A549 (cell line): Measurements from ENCODE around the gene ABCC6. TPM values are rescaled to one million over a fixed set of nuclear protein-coding genes. Genes with fewer than 3 reads are reported as not detected.
"Not testable (repeated sequence)": the region's sequence is repeated elsewhere in the genome, so short reads cannot be mapped to it uniquely, and the experiment has no call there.

Experiments
- ATAC-seq, 2 experiments: fragments of 200-7000 bp in 1 of 2; fragments of >200 bp in 1 of 2; cut with Nextera tagmentation in 1 of 2; cut with Tn5 transposase in 1 of 2; 3 replicates each; pipeline versions ENCODE4 v1.8.0 to v1.9.1; 2018 to 2020; ENCODE audit warnings: mild to moderate bottlenecking in 1 of 2, moderate library complexity in 1 of 2
- CTCF ChIA-PET: fragments of 300-600 bp; sonication (Branson Sonifier 250); formaldehyde crosslinking; extraction: SDS; loops from one replicate; lab custom pipeline; 2021; ENCODE audit warnings: antibody characterized with exemption, inconsistent platforms; lab: Yijun Ruan, JAX
- POLR2A ChIA-PET: fragments of 350-600 bp; formaldehyde crosslinking; extraction: SDS; loops from one replicate; lab custom pipeline; 2021; ENCODE audit warnings: antibody characterized with exemption, inconsistent platforms; lab: Yijun Ruan, JAX
- DNase-seq, 2 experiments: peaks; one replicate each; pipeline versions ENCODE4 v3.0.0 to v3.0.0-alpha.2; 2011 to 2016; ENCODE audit warnings: low read depth in 1 of 2, low spot score in 1 of 2
- FAIRE-seq: peaks from 2 replicates; lab custom pipeline; 2011; peaks lifted over from hg19 to GRCh38; lab: Jason Lieb, UNC
- H3K27ac ChIP-seq, 2 experiments: fragments of >200 bp; sonication (Bioruptor Twin); formaldehyde crosslinking; 3 replicates each; pipeline ENCODE4 v1.5.1; 2016 to 2017
- H3K4me1 ChIP-seq: fragments of >200 bp; sonication (Bioruptor Twin); formaldehyde crosslinking; 3 replicates; pipeline ENCODE4 v1.6.1; 2016
- H3K4me2 ChIP-seq: fragments of >200 bp; sonication (Bioruptor Twin); formaldehyde crosslinking; 3 replicates; pipeline ENCODE4 v1.6.1; 2016
- H3K4me3 ChIP-seq: fragments of >200 bp; sonication (Bioruptor Twin); formaldehyde crosslinking; 3 replicates; pipeline ENCODE4 v1.5.1; 2016
- H3K9me3 ChIP-seq: fragments of >200 bp; sonication (Bioruptor Twin); formaldehyde crosslinking; 3 replicates; pipeline ENCODE4 v1.6.1; 2016
- WGBS: methylation state at CpG from one replicate; pipeline ENCODE4 v1.1.6; 2017; ENCODE audit errors: missing lambda C conversion rate; 5-methylcytosine and 5-hydroxymethylcytosine counted together
- polyA minus RNA-seq: library from RNA; depleted of rRNA, polyadenylated mRNA; stranded (reverse); fragments of >200 nt; gene quantifications from 2 replicates; pipeline ENCODE4 v1.2.3, GENCODE V29; 2011; rRNA and poly(A)+ RNA removed
- polyA plus RNA-seq, 4 experiments: library from polyadenylated mRNA; depleted of rRNA in 3 of 4; stranded (reverse); fragments of >200 nt; fragmentation: RNase III in 1 of 4; extraction: RNeasy Plus Mini Kit Qiagen cat#74134 plus additional on column Dnase treatment in 1 of 4; gene quantifications; 2 replicates in 3 of 4; 3 replicates in 1 of 4; pipeline ENCODE4 v1.2.3, GENCODE V29; 2011 to 2017

Gene ABCC6
- polyA plus RNA-seq (2011; rRNA removed) (5.0 and 6.1 TPM in 2 replicates), polyA plus RNA-seq (2017; fragmentation: RNase III; extraction: RNeasy Plus Mini Kit Qiagen cat#74134 plus additional on column Dnase treatment) (2.9 to 4.0 TPM (median 3.6 TPM) in 3 replicates), polyA minus RNA-seq (5.5 and 8.1 TPM in 2 replicates)
- polyA plus RNA-seq (2012; cell fraction: cytosol; rRNA removed) = 1.5 and 1.9 TPM in 2 replicates
- 3.0 TPM in 2 replicates for polyA plus RNA-seq (2012; cell fraction: nucleus; rRNA removed)

DNA sequence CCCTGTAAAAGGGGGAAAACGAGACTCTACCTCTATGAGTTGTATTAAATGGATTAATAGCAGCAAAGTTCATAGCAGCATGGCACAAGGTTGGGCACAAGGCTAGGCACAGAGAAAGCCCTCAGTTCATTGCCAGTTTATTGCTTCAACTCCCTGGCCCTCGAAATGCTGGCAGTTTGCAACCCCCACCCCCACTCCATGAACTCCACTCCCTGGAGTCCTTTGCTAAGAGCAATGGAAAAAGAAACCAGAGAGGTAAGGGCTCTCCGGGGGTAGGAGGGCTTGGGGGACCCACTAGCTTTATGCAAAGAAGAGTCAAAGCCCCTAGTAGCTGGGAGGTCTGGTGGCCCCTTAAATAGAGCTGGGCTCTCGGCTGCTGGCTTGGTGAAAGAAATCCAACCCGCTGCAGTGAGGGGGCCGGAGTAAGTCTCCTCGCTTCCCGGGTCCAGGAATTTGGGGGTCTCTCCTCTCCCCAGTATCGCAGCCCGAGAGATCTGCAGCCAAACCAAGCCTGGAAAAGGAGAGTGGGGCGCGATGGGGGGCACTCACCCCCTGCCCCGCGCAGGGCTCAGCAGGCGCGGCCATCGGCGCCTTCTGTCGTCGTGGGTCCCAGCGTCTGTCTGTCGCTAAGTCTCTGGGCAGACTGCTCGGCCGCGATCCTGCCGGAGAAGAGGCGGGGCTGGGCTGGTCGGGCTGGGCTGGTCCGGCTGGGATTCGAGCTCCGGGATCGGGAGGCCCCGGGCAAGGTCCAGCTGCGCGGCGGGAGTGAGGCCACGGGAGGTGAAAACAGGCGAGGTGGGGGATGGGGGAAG, at the start of gene ABCC6:
TSS of gene ABCC6 (minus strand) at position 645 of the 812 bp plus-strand sequence. CDS start at position 585, 60 bp downstream.
- CTCF ChIA-PET = not testable (repeated sequence)

DNA sequence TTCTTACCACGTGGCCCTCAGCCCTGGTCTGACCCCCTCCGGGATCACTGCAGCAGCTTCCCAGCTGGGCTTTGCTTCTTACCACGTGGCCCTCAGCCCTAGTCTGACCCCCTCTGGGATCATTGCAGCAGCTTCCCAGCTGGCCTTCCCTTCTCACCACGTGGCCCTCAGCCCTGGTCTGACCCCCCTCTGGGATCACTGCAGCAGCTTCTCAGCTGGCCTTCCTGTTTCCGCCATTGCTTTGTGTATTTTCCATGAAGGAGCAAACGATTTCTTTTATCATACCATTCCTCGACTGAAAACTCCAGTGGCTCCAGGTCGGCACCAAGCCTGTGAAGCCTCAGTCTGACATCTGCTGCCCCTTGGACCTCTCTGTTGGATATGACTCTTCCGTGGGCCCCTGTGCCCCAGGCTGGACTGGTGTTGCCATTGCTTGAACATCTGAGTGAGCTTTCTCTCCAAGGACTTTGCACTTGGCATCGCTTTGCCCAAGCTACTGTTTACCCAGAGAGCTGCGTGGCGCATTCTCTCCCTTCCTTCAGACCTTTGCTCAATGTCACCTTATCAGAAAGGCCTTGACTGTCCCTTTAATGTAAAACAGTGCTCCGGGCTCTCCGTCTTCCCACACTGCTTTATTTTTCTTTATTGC, 49.4 kb upstream of the ABCC6 start:
- CTCF ChIA-PET, H3K9me3 ChIP-seq, DNase-seq, H3K4me1 ChIP-seq, ATAC-seq, H3K4me3 ChIP-seq, FAIRE-seq, H3K27ac ChIP-seq, POLR2A ChIA-PET, H3K4me2 ChIP-seq: not testable (repeated sequence)
- no CpG with 5 or more reads among the region's 14 CpGs for WGBS

More for the DNA sequence above, at the start of gene ABCC6:
- Histone ChIP-seq H3K27ac (peak within 1 kb of the TSS in 1 of 2 experiments; percentile 69; a peak in 2 of 6 replicates), H3K4me3 (peak within 1 kb of the TSS; percentile 26; the same call in 1 of the 3 replicates), H3K4me2 (peak within 1 kb of the TSS; percentile 51)
- peak; percentile 92 to 96 for ATAC-seq
- 27% methylated on average over 5 of the region's 38 CpGs for WGBS
- POLR2A ChIA-PET, H3K9me3 ChIP-seq, DNase-seq, H3K4me1 ChIP-seq, FAIRE-seq: not testable (repeated sequence)

DNA sequence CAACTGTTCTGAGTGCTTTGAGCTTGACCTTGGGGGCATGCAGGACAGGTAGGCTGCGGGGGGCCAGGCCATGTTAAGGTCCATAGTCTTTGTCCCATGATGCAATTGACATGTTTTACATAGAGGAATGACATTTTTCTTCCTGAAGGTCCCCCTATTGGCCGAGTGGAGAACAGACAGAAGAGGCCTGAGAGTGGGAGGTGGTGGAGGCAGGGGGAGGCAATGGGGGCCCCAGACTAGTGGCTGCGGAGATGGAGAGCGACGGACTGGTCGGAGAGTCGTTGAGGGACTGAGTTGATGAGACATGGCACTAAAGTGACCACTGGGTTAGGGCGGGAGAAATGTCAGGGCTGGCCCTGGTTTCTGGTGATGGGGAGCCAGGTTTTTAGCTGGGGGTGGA, 48.4 kb upstream of the ABCC6 start:
- FAIRE-seq, H3K4me2 ChIP-seq, POLR2A ChIA-PET, H3K4me3 ChIP-seq, H3K4me1 ChIP-seq, H3K9me3 ChIP-seq, H3K27ac ChIP-seq, DNase-seq, CTCF ChIA-PET: not testable (repeated sequence)
- WGBS = no CpG with 5 or more reads among the region's 8 CpGs
- peak; percentile 34 to 67; a peak in 5 of 6 replicates for ATAC-seq

GRCh38 chr16:16268185-16268808, 45.0 kb upstream of the ABCC6 start:
- WGBS = 96% methylated on average over 10 of the region's 10 CpGs
- H3K4me1 ChIP-seq, ATAC-seq, POLR2A ChIA-PET, H3K27ac ChIP-seq, H3K9me3 ChIP-seq, H3K4me2 ChIP-seq, H3K4me3 ChIP-seq, DNase-seq, CTCF ChIA-PET, FAIRE-seq: not testable (repeated sequence)

DNA sequence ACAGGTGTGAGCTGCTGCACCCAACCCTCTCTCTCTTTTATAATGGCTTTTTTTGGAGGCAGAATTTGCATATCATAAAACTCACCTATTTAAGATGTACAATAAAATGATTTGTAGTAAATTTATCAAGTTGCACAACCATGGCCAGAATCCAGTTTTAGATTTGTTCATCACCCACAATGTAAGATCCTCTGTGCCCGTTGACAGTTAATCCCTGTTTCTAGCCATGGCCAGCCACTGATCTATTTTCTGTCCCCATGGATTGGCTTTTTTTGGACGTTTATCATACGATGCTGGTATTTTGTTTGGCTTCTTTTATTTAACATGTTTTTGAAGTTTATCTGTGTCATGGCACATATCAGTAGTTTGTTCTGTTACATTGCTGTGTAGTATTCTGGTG, 44.4 kb upstream of the ABCC6 start:
- ATAC-seq, FAIRE-seq, DNase-seq, POLR2A ChIA-PET, H3K4me1 ChIP-seq, CTCF ChIA-PET, H3K9me3 ChIP-seq, H3K27ac ChIP-seq, H3K4me3 ChIP-seq, H3K4me2 ChIP-seq: not testable (repeated sequence)
- no CpG with 5 or more reads among the region's 3 CpGs for WGBS

GRCh38 chr16:16265044-16265443, 41.8 kb upstream of the ABCC6 start:
- H3K27ac ChIP-seq, CTCF ChIA-PET, ATAC-seq, H3K4me3 ChIP-seq, FAIRE-seq, H3K4me1 ChIP-seq, POLR2A ChIA-PET, H3K4me2 ChIP-seq, DNase-seq, H3K9me3 ChIP-seq: not testable (repeated sequence)
- 90% methylated on average over 8 of the region's 9 CpGs for WGBS

DNA sequence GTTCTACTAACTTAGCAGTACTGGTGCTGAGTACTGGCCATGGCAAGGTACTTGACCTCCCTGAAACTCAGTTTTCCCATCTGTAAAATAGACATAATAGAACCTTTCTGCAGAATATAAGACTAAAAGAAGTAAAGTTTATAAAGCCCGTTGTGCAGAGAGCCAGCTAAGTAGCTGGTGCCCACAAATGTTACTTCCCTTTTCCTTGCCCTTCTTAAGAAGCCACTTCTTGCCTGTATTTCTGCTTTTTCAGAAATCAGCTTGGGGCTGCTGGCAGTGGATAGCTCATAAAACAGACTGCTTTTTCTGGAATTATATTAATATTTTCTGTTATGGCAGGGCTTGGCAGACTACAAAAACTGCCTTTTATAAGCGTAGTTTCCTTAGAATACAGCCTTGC, 40.7 kb upstream of the ABCC6 start:
- no CpG with 5 or more reads among the region's 2 CpGs for WGBS
- DNase-seq, H3K27ac ChIP-seq, H3K4me3 ChIP-seq, H3K4me1 ChIP-seq, H3K9me3 ChIP-seq, FAIRE-seq, ATAC-seq, H3K4me2 ChIP-seq, POLR2A ChIA-PET, CTCF ChIA-PET: not testable (repeated sequence)

GRCh38 chr16:16262954-16263555, 39.8 kb upstream of the ABCC6 start:
- H3K9me3 ChIP-seq, H3K4me2 ChIP-seq, POLR2A ChIA-PET, H3K4me1 ChIP-seq, CTCF ChIA-PET, ATAC-seq, DNase-seq, H3K27ac ChIP-seq, H3K4me3 ChIP-seq, FAIRE-seq: not testable (repeated sequence)
- 96% methylated on average over 11 of the region's 15 CpGs for WGBS

DNA sequence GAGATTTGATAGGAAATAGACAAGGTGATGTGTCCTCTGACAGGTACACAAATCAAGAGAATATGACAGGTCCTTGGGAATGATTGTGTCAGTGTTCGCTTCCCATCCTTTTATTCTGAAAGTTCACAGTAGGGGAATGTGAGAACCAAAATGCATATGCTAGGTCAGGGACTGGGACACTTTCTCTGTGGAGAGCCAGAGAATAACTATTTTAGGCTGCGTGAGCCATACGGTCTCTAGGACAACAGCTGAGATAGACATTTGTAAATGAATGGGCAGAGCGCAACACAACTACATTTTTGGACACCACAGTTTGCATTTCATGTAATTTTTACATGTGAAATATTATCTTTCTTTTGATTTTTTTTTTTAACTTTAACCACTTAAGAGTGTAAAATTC, 36.7 kb upstream of the ABCC6 start:
- DNase-seq, H3K4me2 ChIP-seq, H3K9me3 ChIP-seq, H3K4me3 ChIP-seq, CTCF ChIA-PET, FAIRE-seq, ATAC-seq, H3K4me1 ChIP-seq, POLR2A ChIA-PET, H3K27ac ChIP-seq: not testable (repeated sequence)
- 95% methylated on average over 1 of the region's 4 CpGs for WGBS

DNA sequence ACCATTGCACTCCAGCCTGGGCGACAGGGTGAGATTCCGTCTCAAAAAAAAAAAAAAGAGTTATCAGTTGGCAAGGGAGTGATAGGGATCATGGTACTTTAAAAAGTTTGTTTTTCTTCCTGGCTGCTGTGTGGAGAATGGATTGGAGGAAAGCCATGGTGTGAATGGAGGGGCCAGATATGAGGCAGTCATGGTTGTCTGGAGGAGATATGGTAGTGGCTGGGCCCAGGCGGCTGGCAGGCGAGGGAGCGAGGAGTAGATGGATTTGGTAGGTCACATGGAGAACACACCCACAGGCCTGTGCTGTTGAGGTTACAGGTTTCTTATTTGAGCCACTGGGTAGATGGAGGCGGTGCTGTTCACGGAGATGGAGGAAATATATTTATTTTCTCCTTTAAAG, 35.5 kb upstream of the ABCC6 start:
- H3K9me3 ChIP-seq, CTCF ChIA-PET, H3K27ac ChIP-seq, H3K4me3 ChIP-seq, H3K4me2 ChIP-seq, FAIRE-seq, H3K4me1 ChIP-seq, ATAC-seq, POLR2A ChIA-PET, DNase-seq: not testable (repeated sequence)
- 90% methylated on average over 7 of the region's 7 CpGs for WGBS
